Activated CD8-positive, alpha-beta memory T cell treated with anti-CD3 and anti-CD28 coated beads, Interleukin-2, amount 10 ng/mL, durations not matched to agents 7 days and 5 days (primary cell): ENCODE measurements around the gene ZRSR2. TPM values are rescaled to one million over a fixed set of nuclear protein-coding genes. Genes with fewer than 3 reads are reported as not detected.
"Not testable (repeated sequence)": the region's sequence is repeated elsewhere in the genome, so short reads cannot be mapped to it uniquely, and the experiment has no call there.

Experiments used
- ATAC-seq: fragments of 150-1000 bp; cut with Tn5 transposase; one replicate; pipeline ENCODE4 v1.10.0; 2021; ENCODE audit warnings: moderate library complexity
- CTCF ChIA-PET: fragments of 350-600 bp; sonication (Branson Sonifier 250); formaldehyde crosslinking; loops from one replicate; lab custom pipeline; 2021; ENCODE audit warnings: antibody characterized with exemption; lab: Charles Lee
- DNase-seq: peaks from one replicate; pipeline ENCODE4 v3.0.0-alpha.2; 2020
- H3K27ac Mint-ChIP-seq: one replicate; pipeline ENCODE4 v1.8.0; 2021; ENCODE audit warnings: mild to moderate bottlenecking, mixed read lengths
- H3K27me3 Mint-ChIP-seq: one replicate; pipeline ENCODE4 v1.8.0; 2021; ENCODE audit warnings: mixed read lengths
- H3K36me3 Mint-ChIP-seq: one replicate; pipeline ENCODE4 v1.8.0; 2021; ENCODE audit warnings: mild to moderate bottlenecking, mixed read lengths
- H3K4me1 Mint-ChIP-seq: one replicate; pipeline ENCODE4 v1.8.0; 2021; ENCODE audit warnings: mixed read lengths
- H3K4me3 Mint-ChIP-seq: one replicate; pipeline ENCODE4 v1.8.0; 2021; ENCODE audit warnings: mild to moderate bottlenecking, moderate library complexity, mixed read lengths
- H3K9me3 Mint-ChIP-seq: one replicate; pipeline ENCODE4 v1.8.0; 2022; ENCODE audit warnings: low read depth, mixed read lengths
- total RNA-seq, 2 experiments: library from RNA; stranded (reverse); gene quantifications; one replicate each; pipeline ENCODE4 v1.2.3, GENCODE V29; 2021

Gene ZRSR2
- total RNA-seq, 2 experiments from 2014 or later = 18.0 to 20.1 TPM

DNA sequence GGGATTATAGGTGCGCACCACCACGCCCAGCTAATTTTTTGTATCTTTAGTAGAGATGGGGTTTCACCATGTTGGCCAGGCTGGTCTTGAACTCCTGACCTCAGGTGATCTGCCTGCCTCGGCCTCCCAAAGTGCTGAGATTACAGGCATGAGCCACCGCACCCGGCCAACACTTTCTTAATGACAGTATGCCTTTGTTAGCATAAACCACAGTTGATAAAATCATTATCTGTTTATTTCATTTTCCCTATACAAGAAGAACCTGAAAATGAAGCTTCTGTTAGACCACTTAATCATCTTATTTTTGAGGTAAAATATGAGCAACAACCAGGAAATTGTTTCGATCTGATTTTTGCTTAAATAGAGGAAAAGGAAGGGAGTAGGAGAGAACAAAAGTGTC is 30.4 kb upstream of the ZRSR2 start:
- H3K9me3 Mint-ChIP-seq, H3K36me3 Mint-ChIP-seq, H3K27me3 Mint-ChIP-seq, DNase-seq, H3K4me3 Mint-ChIP-seq, ATAC-seq: not testable (repeated sequence)
- CTCF ChIA-PET = interaction anchor here (0.6 kb wide), 1 partner anchor 62 kb away, joined by 4 read pairs; no protein-coding TSS in a partner anchor
- Mint-ChIP-seq H3K4me1 (peaks cover 26% of the 10 kb centered on the region), H3K27ac (peak overlapping the region; percentile 58)

DNA sequence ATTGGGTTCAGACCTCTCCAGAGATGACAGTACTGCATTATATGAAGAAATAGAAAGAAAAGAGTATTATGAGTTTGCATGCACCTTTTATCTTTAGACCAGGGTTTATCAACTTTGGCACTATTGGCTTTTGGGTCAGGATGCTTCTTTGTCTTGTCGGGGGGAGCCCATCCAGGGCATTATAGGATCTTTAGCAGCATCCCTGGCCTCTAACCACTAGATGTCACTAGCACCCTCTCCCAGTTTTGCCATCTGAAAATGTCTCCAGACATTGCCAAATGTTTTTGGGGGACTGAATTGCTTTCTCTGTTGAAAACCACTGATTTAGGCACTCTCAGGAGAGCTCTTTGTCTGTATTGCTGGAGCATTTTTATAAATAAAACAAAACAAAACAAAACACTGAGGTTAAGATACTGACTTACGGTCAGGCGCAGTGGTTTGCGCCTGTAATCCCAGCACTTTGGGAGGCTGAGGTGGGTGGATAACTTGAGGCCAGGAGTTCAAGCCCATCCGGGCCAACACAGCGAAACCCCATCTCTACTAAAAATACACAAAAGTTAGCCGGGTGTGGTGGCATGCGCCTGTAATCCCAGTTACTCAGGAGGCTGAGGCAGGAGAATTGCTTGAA is 28.6 kb upstream of the ZRSR2 start:
- peak; percentile 68 for ATAC-seq
- Mint-ChIP-seq H3K27ac (peak overlapping the region; percentile 56), H3K4me3 (no peak overlapping the region), H3K36me3 (peaks cover 3% of the 10 kb centered on the region), H3K4me1 (peaks cover 26% of the 10 kb centered on the region), H3K27me3 (no peaks in the 10 kb centered on the region), H3K9me3 (no peaks in the 10 kb centered on the region)
- CTCF ChIA-PET = no interaction called here
- DNase-seq = peak; percentile 44

DNA sequence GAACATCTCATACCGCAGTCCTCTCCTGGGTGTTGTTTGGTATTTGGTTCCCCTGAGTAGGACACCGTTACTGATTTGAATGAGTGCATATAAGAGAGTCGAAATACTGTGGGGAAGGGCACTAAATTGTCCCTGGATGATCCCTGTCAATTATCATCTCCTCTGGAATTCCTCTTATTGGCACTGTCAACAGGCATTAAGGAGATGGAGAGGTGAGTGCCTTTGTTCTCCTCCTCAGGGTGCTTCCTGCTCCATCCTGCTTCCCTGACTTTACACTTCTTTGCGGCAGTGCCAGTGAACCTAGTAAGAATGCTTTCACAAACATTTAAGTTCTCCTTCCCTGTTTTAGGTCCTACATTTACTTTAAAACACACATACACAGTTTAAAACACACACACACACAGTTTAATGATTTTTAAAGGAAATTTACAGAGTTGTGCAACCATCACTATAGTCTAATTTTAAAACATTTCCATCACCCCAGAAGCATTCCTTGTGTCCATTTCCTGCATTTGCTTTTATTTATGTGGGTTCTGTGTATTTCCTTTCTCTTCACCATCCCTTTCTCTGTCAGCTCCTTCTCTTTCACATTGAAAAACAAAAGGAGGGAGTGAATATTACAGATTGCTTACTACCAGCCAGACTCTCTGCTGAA is 20.9 kb upstream of the ZRSR2 start:
- DNase-seq = no peak
- peaks cover 2% of the 10 kb centered on the region for H3K4me1 Mint-ChIP-seq
- H3K27me3 Mint-ChIP-seq = no peaks in the 10 kb centered on the region
- no peak overlapping the region for H3K4me3 Mint-ChIP-seq
- no peak overlapping the region for H3K27ac Mint-ChIP-seq
- no peak for ATAC-seq
- CTCF ChIA-PET = no interaction called here
- H3K9me3 Mint-ChIP-seq = no peaks in the 10 kb centered on the region
- peaks cover 9% of the 10 kb centered on the region for H3K36me3 Mint-ChIP-seq

DNA sequence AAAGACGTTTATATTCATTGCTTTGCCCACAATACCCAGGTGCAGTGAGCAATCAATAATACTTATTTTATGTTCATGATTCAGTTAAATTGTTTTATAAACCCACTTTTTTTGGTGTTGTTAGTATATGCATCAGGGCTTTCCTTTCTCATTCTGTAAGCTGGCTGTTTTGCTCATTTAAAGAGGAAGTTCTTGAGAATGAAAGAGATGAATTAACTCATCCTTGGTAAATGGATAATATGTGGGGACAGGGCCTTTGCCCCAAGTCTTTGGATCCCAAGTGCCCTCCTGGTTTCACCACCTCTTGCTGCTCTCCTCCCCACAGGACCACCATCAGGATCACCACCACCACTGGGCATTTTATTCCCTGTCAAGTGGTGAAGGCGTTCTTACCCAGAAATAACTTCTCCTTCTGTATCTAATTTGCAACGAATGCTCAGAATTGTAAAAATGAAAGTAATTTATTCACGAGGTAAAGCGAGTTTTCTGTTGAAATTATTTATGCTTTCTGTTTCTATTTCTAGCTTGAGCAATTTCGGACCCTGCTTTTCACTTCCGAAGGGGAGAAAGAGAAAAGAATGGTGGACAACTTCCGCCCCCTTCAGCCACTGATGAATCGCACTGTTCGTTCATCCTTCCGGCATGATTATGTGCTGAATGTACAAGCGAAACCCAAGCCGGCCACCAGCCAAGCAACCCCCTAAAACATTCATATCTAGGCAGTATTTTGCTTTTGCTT is 8.2 kb upstream of the ZRSR2 start:
- ATAC-seq (peak; percentile 88), DNase-seq (peak; percentile 62)
- Mint-ChIP-seq H3K27me3 (no peaks in the 10 kb centered on the region), H3K4me3 (peak overlapping the region; percentile 84), H3K4me1 (peaks cover 17% of the 10 kb centered on the region), H3K27ac (peak overlapping the region; percentile 98), H3K9me3 (no peaks in the 10 kb centered on the region), H3K36me3 (peaks cover 16% of the 10 kb centered on the region)
- CTCF ChIA-PET = interaction anchor here (1.2 to 1.5 kb wide), 2 partner anchors 8 to 9 kb away, joined by 4 to 5 read pairs; partner anchors contain the start of gene ZRSR2

DNA sequence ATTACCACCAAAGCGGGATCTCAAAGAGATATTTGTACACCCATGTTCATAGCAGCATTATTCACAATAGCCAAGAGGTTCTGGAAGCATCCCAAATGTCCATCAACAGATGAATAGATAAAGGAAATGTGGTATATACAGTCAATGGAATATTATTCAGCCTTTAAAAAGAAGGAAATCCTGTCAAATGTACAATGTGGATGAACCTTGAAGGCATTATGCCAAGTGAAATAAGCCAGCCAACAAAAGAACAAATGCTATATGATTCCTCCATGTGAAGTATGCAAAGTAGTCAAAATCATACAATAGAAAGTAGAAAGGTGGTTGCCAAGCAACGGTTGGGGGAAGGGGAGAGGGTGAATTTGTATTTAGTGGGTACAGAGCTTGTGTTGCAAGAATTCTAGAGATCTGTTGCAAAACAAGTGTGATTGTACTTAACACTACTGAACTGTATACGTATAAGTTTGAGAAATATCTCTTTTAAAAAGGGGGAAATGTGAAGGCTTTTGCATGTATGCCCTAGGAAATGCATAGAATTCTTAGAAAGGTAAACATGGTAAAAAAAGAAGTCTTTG is 5.0 kb upstream of the ZRSR2 start:
- no peaks in the 10 kb centered on the region for H3K9me3 Mint-ChIP-seq
- CTCF ChIA-PET = no interaction called here
- H3K36me3 Mint-ChIP-seq = peaks cover 16% of the 10 kb centered on the region
- no peak overlapping the region for H3K27ac Mint-ChIP-seq
- H3K4me3 Mint-ChIP-seq = no peak overlapping the region
- H3K4me1 Mint-ChIP-seq = peaks cover 18% of the 10 kb centered on the region
- no peaks in the 10 kb centered on the region for H3K27me3 Mint-ChIP-seq
- ATAC-seq (no peak), DNase-seq (no peak)

DNA sequence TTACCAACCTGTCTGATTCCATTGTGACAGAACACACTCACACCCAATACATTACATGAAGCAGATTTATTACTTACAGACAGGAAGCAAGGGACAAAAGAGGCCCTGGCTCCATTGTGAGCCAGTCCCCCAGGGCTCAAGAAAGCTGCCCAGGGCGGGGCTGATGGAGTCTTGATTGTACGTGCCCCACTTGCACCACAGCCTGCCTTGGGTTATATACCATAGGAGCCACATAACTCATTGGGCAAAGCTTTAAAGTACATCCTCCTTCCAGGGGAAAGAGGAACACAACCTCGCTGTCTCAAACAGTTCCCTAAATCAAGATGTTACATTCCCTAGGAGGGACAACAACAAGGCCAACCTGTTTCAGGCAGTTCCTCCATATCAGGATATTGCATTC is 3.4 kb upstream of the ZRSR2 start:
- peaks cover 14% of the 10 kb centered on the region for H3K36me3 Mint-ChIP-seq
- CTCF ChIA-PET = no interaction called here
- no peak overlapping the region for H3K4me3 Mint-ChIP-seq
- ATAC-seq (no peak), DNase-seq (no peak)
- H3K4me1 Mint-ChIP-seq = peaks cover 13% of the 10 kb centered on the region
- H3K9me3 Mint-ChIP-seq = no peaks in the 10 kb centered on the region
- H3K27ac Mint-ChIP-seq = no peak overlapping the region
- no peaks in the 10 kb centered on the region for H3K27me3 Mint-ChIP-seq

DNA sequence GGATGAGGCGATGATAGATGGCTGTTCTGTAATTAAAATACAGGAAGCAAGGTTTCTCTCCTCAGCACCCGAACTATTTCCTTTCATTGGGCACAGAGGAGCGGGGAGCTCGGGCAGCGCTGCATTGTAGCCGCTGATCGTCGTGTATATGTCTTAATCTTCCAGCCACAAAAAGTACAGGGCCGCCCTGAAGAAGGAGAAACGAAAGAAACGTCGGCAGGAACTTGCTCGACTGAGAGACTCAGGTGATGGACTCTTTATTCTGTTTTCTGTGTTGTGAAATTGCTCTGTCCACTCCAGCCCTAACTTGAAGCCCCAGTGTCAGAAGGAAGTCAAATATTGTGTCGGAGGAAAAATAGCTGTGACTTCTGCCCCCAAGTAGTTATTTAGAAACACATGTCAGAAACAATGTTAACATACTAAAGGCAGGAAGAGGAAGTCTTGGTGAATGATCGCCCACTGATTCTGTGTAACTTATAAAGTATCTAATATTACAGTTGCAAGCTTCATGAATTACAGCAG is 546 bp downstream of the ZRSR2 start:
- ATAC-seq = peak; percentile 24
- CTCF ChIA-PET = interaction anchor here (1.7 to 2.9 kb wide), 2 partner anchors 9 to 52 kb away, joined by 5 to 9 read pairs; partner anchors contain the start of gene CA5B
- H3K27me3 Mint-ChIP-seq = no peaks in the 10 kb centered on the region

DNA sequence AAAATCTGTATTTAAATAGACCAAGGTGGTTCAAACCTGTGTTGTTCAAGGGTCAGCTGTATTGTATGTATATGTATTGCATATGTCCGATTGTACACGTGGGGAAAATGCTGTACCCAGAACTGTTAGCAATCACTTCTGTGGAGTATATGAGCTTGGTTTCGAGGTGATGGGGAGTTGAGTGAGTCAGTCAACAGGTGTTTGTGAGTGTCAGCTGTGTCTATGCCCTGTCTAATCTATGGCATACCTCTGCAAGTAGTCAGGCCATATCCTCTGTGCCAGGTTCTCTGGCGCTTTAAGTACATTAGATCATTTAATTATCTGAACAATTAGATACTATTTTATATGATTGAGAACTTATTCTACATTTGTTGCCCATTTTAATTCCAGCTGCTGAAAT is 7.4 kb downstream of the ZRSR2 start:
- DNase-seq (no peak), ATAC-seq (no peak)
- H3K27me3 Mint-ChIP-seq = no peaks in the 10 kb centered on the region
- no peaks in the 10 kb centered on the region for H3K9me3 Mint-ChIP-seq
- CTCF ChIA-PET = no interaction called here
- H3K27ac Mint-ChIP-seq = no peak overlapping the region
- peaks cover 28% of the 10 kb centered on the region for H3K36me3 Mint-ChIP-seq
- no peak overlapping the region for H3K4me3 Mint-ChIP-seq
- H3K4me1 Mint-ChIP-seq = peaks cover 40% of the 10 kb centered on the region

More for the DNA sequence above, 546 bp downstream of the ZRSR2 start:
- Mint-ChIP-seq H3K27ac (no peak overlapping the region), H3K4me1 (peaks cover 31% of the 10 kb centered on the region), H3K9me3 (no peaks in the 10 kb centered on the region), H3K36me3 (peaks cover 11% of the 10 kb centered on the region), H3K4me3 (no peak overlapping the region)
- no peak for DNase-seq

DNA sequence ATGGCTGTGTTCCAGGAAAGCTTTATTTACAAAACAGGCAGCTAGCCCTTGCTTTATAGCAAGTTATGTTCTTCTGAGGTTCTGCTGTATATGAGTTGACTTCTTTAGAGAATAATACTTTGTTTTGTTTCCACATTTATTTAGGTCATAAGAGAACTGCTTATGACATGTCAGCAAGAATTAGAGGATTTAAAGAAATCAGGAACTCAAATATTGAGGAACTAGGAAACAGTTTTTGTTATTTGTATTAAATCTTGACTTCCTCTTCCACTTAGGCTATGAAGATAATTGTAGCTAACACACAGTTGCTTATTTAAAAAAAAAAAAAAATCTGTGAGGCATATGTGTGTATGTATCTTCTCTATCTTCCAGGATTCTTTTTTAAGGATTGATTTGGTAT is 14.3 kb downstream of the ZRSR2 start:
- peaks cover 1% of the 10 kb centered on the region for H3K4me1 Mint-ChIP-seq
- H3K27ac Mint-ChIP-seq = no peak overlapping the region
- CTCF ChIA-PET = no interaction called here
- H3K36me3 Mint-ChIP-seq = peaks cover 22% of the 10 kb centered on the region
- H3K9me3 Mint-ChIP-seq = no peaks in the 10 kb centered on the region
- DNase-seq (no peak), ATAC-seq (no peak)
- H3K4me3 Mint-ChIP-seq = no peak overlapping the region
- no peaks in the 10 kb centered on the region for H3K27me3 Mint-ChIP-seq

DNA sequence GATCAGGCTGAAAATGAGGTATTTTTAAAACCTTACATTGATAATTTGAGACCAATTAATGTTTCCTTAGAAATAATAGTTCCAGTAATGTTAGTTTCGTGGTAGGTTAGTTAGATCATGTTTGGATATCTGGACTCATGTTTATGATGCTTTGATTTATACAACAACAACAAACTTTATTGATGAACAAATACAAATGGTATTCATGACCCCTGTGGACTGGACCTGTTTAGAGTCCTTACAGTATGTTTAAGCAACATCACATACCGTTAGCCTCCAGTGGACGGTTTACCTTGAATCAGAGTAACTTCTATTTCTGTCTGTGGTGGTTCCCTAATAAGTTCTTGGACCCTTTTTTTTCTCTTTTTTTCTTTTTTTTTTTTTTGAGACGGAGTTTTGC is 18.0 kb downstream of the ZRSR2 start:
- Mint-ChIP-seq H3K9me3 (no peaks in the 10 kb centered on the region), H3K27me3 (no peaks in the 10 kb centered on the region), H3K27ac (no peak overlapping the region), H3K36me3 (peaks cover 34% of the 10 kb centered on the region), H3K4me3 (no peak overlapping the region), H3K4me1 (peaks cover 7% of the 10 kb centered on the region)
- ATAC-seq = no peak
- DNase-seq = no peak
- CTCF ChIA-PET = no interaction called here

DNA sequence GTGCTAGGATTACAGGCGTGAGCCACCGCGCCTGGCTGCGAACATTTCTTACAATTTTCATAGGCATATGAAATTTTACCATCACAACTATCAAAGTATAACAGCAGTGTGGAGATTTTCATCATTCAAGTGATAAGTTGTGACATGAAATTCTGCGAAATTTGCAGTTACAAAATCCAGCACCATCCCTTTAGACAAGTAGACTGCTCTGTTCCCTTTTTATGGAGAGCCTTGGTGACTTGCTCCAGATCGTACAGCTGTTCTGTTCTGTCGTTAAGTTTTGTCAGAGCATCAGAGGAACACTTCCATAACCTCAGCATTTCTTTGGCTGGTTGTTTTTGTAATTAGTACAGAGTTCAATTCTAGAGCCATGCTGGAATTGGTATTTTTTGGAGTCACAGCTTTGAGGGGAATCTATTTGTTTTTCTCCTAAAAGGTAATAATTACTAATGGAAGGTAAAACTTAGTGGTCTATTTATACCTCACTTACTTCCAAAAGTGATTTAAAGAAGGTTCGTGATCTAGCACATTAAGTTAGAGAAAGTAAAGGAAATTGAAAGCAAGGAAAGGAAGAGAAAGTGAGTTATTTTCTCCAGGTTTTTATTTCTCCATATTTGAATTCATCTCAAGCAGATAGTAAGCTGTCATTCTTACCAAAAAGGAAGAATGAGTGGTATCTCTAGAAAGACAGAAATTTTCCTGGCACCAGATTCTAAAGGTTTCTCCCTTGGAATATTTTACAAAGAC is 22.1 kb downstream of the ZRSR2 start:
- Mint-ChIP-seq H3K36me3 (peaks cover 43% of the 10 kb centered on the region), H3K27me3 (no peaks in the 10 kb centered on the region), H3K4me1 (peaks cover 40% of the 10 kb centered on the region), H3K27ac (peak overlapping the region; percentile 40), H3K9me3 (no peaks in the 10 kb centered on the region), H3K4me3 (no peak overlapping the region)
- DNase-seq (no peak), ATAC-seq (no peak)
- CTCF ChIA-PET = no interaction called here

DNA sequence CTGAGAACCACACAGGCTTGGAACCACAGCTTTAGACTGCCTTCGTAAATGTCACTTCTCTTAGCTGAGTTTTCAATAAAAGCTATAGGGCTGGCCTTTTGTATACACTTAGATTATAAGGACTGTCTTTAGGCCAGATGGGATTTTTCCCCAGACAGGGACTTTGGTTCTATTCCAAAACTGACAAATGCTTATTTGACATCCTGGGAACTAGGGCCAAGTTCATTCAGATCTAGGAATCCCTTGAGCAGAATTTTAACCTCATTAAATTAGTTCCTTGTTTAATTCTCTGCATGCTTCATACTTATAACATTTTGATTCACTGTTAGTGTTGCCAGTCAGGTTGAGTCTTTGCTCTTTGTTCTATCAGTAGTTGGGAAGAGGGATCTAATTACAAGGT is 23.1 kb downstream of the ZRSR2 start:
- H3K27ac Mint-ChIP-seq = no peak overlapping the region
- no peak for DNase-seq
- peaks cover 45% of the 10 kb centered on the region for H3K36me3 Mint-ChIP-seq
- CTCF ChIA-PET = no interaction called here
- no peak for ATAC-seq
- no peak overlapping the region for H3K4me3 Mint-ChIP-seq
- H3K9me3 Mint-ChIP-seq = no peaks in the 10 kb centered on the region
- H3K27me3 Mint-ChIP-seq = no peaks in the 10 kb centered on the region
- peaks cover 44% of the 10 kb centered on the region for H3K4me1 Mint-ChIP-seq
